Mucosa of stomach (tissue), 1 donor: ENCODE measurements around the gene FREM3.

Source experiments
- H3K27me3 ChIP-seq: one replicate; pipeline ENCODE4 v1.7.0; 2013; ENCODE audit warnings: mild to moderate bottlenecking, low read length; ENCODE audit not compliant: control insufficient read depth, insufficient read depth
- H3K36me3 ChIP-seq: one replicate; pipeline ENCODE4 v1.7.0; 2013; ENCODE audit warnings: low read length; ENCODE audit not compliant: control insufficient read depth, insufficient read depth
- H3K4me1 ChIP-seq: one replicate; pipeline ENCODE4 v1.7.0; 2013; ENCODE audit warnings: mild to moderate bottlenecking, low read length; ENCODE audit not compliant: control insufficient read depth, insufficient read depth
- H3K4me3 ChIP-seq: one replicate; pipeline ENCODE4 v1.7.0; 2013; ENCODE audit warnings: low read length
- H3K9ac ChIP-seq: one replicate; pipeline ENCODE4 v1.7.0; 2013; ENCODE audit warnings: mild to moderate bottlenecking, low read length, moderate library complexity
- H3K9me3 ChIP-seq: one replicate; pipeline ENCODE4 v1.7.0; 2013; ENCODE audit warnings: mild to moderate bottlenecking, low read length, moderate library complexity; ENCODE audit not compliant: control insufficient read depth
- donor health status: Pancreatic carcinoma.

FREM3 gene

DNA sequence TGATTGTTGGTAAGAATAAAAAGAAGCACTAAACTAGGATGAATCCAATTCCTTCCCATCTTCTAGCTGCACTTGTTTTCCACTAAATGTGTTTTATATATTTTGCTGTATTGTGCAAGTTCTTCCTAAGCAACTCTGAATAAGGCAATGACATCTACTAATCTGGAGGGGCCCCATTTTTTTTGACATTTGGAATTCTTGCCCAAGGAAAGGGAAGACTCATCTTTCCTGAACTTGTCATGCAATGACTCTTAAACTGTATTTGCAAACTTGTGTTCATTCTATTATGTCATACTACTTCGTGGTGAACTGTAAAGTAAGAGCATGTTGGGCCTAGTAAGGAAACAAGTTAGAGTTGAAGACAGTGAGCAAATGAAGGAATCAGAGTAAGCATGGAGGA, 45.9 kb downstream of the FREM3 start:
- H3K4me1 ChIP-seq, result no peaks in the 10 kb centered on the region
- no peaks in the 10 kb centered on the region for H3K27me3 ChIP-seq
- no peaks in the 10 kb centered on the region for H3K36me3 ChIP-seq
- no peaks in the 10 kb centered on the region for H3K9me3 ChIP-seq
- no peak overlapping the region for H3K4me3 ChIP-seq
- no peak overlapping the region for H3K9ac ChIP-seq

DNA sequence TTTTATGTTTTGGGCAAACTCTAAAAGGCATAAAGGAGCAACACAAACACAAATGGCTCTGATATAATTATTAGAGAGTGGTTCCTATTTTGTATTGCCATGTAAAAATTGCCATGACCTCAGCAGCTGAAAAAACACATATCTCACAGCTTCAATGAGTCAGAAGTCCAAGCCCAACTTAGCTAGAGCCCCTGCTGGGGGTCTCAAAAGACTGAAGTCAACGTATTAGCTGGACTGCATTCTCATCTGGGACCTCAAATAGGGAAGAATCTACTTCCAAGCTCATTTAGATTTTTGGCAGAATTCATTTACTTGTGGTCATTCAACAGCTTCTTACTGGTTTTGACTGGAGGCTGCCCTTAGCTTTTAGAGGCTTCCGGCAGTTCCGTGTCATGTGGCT, 47.4 kb downstream of the FREM3 start:
- H3K4me3 ChIP-seq, result no peak overlapping the region
- no peak overlapping the region for H3K9ac ChIP-seq
- no peaks in the 10 kb centered on the region for H3K4me1 ChIP-seq
- H3K9me3 ChIP-seq, result no peaks in the 10 kb centered on the region
- H3K36me3 ChIP-seq, result no peaks in the 10 kb centered on the region
- no peaks in the 10 kb centered on the region for H3K27me3 ChIP-seq

DNA sequence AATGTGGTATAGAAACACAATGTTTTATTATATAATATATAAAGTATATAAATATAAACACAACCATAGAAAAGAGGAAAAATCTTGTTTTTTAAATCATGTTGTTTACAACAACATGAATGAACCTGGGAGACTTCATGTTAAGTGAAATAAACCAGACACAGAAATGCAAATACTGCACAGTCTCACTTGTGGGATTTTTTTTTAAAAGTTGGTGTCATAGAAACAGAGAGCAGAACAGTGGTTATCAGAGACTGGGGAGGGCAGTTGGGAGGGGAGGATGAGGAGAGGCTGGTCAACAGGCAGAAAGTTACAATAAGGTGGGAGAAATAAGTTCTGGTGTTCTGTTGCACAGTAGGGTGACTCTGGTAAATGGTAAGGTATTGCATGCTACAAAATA, 57.1 kb downstream of the FREM3 start:
- no peak overlapping the region for H3K4me3 ChIP-seq
- no peaks in the 10 kb centered on the region for H3K36me3 ChIP-seq
- no peaks in the 10 kb centered on the region for H3K4me1 ChIP-seq
- no peaks in the 10 kb centered on the region for H3K9me3 ChIP-seq
- no peak overlapping the region for H3K9ac ChIP-seq
- H3K27me3 ChIP-seq, result no peaks in the 10 kb centered on the region

DNA sequence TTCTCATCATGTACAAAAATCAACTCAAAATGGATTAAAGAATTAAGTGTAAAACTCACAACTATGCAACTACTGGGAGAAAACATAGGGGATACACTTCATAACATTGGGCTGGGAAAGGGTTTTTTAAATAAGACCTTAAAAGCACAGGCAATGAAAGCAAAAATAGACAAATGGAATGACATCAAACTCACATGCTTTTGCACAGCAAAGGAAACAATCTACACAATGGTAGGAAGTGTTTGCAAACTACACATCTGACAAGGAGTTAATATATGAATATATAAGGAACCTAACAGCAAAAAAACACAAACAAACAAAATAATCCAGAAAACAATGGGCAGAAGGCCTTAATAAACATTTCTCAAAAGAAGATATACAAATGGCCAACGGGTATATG, 57.9 kb downstream of the FREM3 start:
- Histone ChIP-seq H3K36me3 (no peaks in the 10 kb centered on the region), H3K4me3 (no peak overlapping the region)

DNA sequence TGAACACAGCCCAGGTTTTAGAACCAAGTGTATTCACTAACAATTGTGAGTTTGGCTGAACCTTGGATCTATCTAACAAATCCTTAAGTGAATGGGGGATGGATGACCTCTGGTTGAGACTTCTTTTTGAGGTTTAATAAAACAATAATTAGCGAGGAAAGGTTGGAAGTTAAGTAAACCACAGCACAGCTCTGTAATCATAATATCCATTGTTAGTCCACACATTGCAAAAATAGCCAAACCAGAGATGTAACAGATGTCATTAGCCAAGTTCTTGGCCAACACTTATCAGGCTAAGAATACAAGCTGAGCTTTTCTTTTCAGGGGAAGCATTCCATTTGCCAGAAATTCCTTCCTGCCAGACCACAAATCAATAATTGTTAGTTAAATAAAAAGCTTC, 59.1 kb downstream of the FREM3 start:
- H3K4me3 ChIP-seq, result no peak overlapping the region
- no peaks in the 10 kb centered on the region for H3K27me3 ChIP-seq
- no peaks in the 10 kb centered on the region for H3K4me1 ChIP-seq
- H3K36me3 ChIP-seq, result no peaks in the 10 kb centered on the region
- H3K9ac ChIP-seq, result no peak overlapping the region
- H3K9me3 ChIP-seq, result no peaks in the 10 kb centered on the region

More for the DNA sequence above, 57.9 kb downstream of the FREM3 start:
- Histone ChIP-seq H3K9ac (no peak overlapping the region), H3K9me3 (no peaks in the 10 kb centered on the region), H3K4me1 (no peaks in the 10 kb centered on the region), H3K27me3 (no peaks in the 10 kb centered on the region)

DNA sequence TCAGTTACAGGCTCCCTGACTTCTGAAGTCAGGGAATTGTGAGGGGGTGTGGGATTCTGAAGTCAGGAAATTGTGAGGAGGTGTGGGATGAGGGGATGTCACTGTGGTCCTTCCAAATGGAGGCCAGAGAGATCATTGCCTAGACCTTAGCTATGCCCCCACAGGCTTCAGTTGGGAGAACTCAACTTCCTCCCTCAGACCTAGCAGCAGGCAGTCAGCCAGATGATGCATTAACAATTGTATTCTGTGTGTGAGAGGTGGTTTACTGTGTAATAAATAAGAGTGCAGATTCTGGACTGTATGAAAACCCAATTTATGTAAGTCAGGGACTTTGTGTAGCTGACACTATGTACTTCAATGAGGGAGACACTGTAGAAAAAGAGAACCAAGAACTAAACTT, 65.7 kb downstream of the FREM3 start:
- no peaks in the 10 kb centered on the region for H3K4me1 ChIP-seq
- H3K9me3 ChIP-seq, result no peaks in the 10 kb centered on the region
- no peak overlapping the region for H3K4me3 ChIP-seq
- H3K27me3 ChIP-seq, result no peaks in the 10 kb centered on the region
- no peak overlapping the region for H3K9ac ChIP-seq
- no peaks in the 10 kb centered on the region for H3K36me3 ChIP-seq

DNA sequence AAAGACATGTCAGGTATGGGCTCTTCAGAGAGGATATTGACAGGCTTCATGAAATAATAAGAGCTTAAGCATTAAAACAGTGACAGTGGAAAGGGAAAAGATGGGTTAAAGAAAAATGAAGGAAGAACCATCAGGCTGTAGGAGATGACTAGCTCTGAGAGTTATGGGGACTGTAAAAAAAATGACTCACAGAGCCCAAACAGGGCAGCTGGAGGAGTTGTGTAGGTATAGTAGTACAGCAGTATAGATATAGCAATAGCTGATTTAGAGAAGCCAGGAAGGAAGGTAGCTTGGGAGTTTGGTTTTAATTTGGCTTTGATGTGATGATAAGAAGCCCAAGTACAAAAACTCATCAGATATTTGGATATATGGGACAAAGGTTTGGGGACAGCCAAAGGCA, 66.6 kb downstream of the FREM3 start:
- H3K4me3 ChIP-seq, result no peak overlapping the region
- H3K9ac ChIP-seq, result no peak overlapping the region
- H3K4me1 ChIP-seq, result no peaks in the 10 kb centered on the region
- no peaks in the 10 kb centered on the region for H3K27me3 ChIP-seq
- no peaks in the 10 kb centered on the region for H3K36me3 ChIP-seq
- H3K9me3 ChIP-seq, result no peaks in the 10 kb centered on the region

DNA sequence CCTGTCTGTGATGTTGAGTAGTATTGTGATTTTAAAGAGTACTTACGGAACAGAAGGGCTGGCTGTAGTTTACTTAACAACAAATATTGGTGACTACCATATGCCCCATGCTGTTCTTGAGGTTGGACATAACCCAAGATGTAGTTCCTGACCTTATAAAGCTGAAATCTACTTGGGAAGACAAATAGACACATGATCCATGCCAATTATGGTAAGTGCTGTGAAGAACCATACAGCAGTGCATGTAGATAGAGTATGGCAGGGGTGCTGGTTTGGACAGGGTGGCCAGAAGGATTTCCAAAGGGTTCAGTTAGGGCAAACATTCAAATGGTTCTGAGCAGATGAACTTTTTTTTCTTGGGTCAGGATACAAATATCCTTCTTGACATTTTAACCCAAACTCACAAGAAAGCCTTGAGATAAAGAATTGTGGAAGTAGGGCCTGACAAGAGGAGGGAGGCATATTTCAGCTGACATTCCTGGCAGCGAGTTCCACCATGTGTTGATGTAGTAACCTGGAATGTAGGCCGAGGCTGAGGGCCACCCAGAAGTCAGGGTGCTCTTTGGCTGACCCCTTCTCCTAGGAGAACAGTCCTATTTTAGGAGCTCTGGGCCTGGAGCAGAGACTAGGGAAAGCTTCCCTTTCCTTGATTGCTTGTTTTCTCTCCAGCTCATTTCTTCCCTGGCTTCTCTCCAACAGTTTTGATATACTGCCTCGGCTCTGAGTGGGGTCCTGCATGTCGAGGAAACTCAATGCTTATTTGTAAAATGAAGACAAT, 74.2 kb downstream of the FREM3 start:
- H3K9ac ChIP-seq, result no peak overlapping the region
- no peaks in the 10 kb centered on the region for H3K4me1 ChIP-seq
- H3K9me3 ChIP-seq, result no peaks in the 10 kb centered on the region
- no peaks in the 10 kb centered on the region for H3K36me3 ChIP-seq
- H3K27me3 ChIP-seq, result no peaks in the 10 kb centered on the region
- no peak overlapping the region for H3K4me3 ChIP-seq

DNA sequence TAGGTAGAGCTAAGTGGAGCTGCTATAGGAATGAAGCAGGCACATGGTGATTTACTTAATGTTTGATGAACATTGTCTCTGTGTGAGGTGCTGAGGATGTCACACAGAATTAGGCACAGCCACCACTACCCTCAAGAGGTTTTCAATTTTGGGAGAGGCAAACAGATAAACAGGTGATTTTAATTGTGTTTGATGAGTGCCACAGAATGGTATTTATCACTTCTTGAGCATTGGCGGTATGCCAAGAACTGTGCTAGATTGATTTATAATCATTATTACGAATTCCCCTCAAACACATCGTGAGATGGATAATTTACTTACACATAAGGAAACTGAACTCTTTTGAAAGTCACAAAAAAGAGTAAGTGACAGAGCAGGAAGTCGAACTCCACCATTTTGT, 74.8 kb downstream of the FREM3 start:
- Histone ChIP-seq H3K9ac (no peak overlapping the region), H3K4me3 (no peak overlapping the region), H3K9me3 (no peaks in the 10 kb centered on the region), H3K27me3 (no peaks in the 10 kb centered on the region), H3K36me3 (no peaks in the 10 kb centered on the region), H3K4me1 (no peaks in the 10 kb centered on the region)

DNA sequence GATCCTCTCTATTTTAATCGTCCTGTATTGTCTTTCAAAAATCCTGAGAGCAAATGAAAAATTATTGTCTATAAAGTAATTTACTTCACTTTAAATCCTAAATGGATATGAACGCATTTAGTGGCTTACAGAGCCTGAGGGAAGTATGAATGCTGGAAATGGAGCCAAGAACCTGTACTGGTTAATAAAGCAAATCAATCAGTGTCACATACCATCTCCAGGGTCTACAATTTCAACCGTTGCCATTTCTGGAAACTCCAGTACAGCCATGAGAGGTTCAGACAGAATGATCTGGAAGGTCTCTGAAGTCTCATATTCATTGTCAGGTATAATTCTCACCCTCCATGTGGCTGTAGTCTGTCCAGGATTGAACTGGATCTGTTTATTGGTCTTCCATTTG, 76.6 kb downstream of the FREM3 start:
- no peak overlapping the region for H3K4me3 ChIP-seq
- H3K36me3 ChIP-seq, result no peaks in the 10 kb centered on the region
- no peak overlapping the region for H3K9ac ChIP-seq
- no peaks in the 10 kb centered on the region for H3K4me1 ChIP-seq
- no peaks in the 10 kb centered on the region for H3K27me3 ChIP-seq
- no peaks in the 10 kb centered on the region for H3K9me3 ChIP-seq

DNA sequence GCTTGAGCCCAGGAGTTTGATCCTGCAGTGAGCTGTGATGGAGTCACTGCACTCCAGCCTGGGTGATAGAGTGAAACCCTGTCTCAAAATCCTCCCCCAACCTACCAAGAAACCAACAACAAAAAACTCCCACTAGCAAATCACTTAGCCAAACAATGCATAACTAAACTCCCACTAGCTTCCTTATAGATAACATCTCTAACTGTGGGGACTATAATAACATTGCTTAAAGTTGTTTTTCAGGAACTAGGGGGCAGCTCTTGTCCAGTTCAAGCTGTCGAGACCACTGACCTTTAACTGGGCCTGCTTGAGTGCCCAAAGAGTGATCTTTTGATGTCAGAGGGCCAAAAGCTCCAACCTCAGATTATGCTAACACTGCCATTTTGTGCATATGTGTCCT, 81.7 kb downstream of the FREM3 start:
- Histone ChIP-seq H3K4me3 (no peak overlapping the region), H3K9ac (no peak overlapping the region), H3K36me3 (no peaks in the 10 kb centered on the region), H3K27me3 (no peaks in the 10 kb centered on the region), H3K9me3 (no peaks in the 10 kb centered on the region), H3K4me1 (no peaks in the 10 kb centered on the region)

DNA sequence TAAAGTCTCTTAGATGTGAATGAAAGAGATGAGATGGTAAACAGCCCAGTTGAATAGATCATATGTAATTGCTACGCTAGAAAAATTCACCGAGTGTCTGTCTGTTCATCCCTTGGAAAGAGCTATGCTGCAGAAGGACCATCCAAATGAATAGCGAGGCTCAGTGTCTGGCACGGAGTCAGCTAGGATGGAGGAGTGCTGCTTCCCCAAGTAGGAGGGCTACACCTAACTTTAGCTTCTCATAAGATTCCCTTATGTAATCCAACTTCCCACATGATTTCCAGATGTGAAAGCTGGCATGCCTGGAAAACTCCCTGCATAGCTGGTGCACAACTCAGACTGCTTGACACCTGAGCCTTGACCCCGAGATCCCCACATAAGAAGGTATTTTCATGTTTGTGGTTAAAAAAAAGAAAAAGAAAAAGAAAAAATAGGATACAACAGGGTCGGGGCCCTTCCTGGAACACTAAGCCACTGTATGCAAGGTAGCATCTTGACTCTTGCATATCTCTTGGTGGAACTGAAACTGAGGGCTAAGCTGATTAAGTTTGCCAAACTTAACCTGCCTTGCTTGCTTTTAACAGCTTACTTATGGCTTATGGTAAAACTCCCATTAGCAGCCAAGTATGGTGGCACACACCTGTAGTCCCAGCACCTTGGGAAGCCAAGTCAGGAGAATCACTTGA, 82.3 kb downstream of the FREM3 start:
- H3K9me3 ChIP-seq, result no peaks in the 10 kb centered on the region
- no peak overlapping the region for H3K9ac ChIP-seq
- H3K4me1 ChIP-seq, result no peaks in the 10 kb centered on the region
- no peak overlapping the region for H3K4me3 ChIP-seq
- no peaks in the 10 kb centered on the region for H3K27me3 ChIP-seq
- no peaks in the 10 kb centered on the region for H3K36me3 ChIP-seq
